ENCODE results near the gene SLC12A7.

Gene SLC12A7

GRCh38 chr5:1045960-1046560 lies 65.8 kb downstream of the SLC12A7 start:
- no peak for DNase-seq

DNA sequence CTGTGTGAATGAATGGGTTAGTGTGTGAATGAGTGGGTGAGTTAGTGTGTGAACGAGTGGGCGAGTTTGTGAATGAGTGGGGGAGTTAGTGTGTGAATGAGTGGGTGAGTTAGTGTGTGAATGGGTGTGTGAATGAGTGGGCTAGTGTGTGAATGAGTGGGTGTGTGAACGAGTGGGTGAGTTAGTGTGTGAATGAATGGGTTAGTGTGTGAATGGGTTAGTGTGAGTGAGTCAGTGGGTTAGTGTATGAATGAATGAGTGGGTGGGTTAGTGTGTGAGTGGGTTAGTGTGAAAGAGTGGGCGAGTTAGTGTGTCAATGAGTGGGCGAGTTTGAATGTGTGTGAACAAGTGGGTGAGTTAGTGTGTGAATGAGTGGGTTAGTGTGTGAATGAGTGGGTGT lies 67.7 kb downstream of the SLC12A7 start:
- DNase-seq: no peak

GRCh38 chr5:1043327-1043726 lies 68.5 kb downstream of the SLC12A7 start:
- no peak for DNase-seq

DNA sequence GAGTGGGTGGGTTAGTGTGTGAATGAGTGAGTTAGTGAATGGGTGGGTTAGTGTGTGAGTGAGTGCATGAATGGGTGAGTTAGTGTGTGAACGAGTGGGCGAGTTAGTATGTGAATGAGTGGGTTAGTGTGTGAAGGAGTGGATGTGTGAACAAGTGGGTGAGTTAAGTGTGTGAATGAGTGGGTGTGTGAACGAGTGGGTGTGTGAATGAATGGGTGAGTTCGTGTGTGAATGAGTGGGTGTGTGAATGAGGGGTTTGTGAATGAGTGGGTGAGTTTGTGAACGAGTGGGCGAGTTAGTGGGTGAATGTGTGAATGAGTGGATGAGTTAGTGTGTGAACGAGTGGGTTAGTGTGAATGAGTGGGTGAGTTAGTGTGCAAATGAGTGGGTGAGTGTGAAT lies 69.2 kb downstream of the SLC12A7 start:
- DNase-seq: no peak

DNA sequence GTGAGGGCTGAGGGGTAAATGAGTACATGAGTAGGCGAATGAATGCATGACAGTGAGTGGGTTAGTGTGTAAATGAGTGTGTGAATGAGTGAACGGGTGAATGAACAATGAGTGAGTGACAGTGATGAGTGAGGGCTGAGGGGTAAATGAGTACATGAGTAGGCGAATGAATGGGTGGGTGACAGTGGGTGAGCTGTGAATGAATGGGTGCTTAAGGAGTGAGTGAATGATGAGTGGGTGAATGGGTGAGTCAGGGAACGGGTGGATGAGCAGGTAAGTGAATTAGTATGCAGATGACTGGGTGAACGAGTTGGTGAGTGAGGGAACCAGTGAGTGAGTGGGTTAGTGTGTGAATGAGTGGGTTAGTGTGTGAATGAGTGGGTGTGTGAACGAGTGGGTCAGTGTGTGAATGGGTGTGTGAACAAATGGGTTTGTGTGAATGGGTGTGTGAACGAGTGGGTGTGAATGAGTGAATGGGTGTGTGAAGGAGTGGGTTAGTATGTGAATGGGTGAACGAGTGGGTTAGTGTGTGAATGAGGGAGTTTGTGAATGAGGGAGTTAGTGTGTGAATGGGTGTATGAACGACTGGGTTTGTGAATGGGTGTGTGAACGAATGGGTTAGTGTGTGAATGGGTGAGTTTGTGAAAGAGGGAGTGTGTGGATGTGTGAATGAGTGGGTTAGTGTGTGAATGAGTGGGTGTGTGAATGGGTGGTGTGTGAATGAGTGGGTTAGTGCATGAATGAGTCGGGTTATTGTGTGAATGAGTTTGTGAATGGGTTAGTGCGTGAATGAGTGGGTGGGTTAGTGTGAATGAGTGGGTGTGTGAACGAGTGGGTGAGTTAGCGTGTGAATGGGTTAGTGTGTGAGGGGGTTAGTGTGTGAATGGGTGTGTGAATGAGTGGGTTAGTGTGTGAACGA lies 70.4 kb downstream of the SLC12A7 start:
- DNase-seq: no peak

DNA sequence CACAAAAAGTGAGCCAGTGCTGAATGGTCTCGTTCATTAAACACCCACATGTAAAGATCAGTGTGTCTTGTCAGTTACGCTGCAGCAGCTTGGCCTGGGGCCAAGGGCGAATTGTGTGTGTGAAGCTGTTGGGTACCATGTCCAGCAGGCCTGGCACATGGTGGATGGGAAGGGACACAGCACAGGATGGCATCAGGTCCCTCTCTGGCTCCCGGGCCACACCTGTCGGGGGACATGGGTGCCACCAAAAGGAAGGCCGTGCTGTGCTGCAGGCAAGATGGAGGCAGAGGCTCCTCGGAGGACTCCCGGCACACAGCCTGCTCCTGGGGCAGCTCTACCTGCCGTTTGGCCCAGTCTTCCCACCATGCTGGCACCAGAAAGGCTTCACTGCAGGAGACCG lies 71.3 kb downstream of the SLC12A7 start:
- no peak for DNase-seq

- DNase-seq: no peak
These were observed 72.1 kb downstream of the SLC12A7 start for GRCh38 chr5:1039706-1040260.

DNA sequence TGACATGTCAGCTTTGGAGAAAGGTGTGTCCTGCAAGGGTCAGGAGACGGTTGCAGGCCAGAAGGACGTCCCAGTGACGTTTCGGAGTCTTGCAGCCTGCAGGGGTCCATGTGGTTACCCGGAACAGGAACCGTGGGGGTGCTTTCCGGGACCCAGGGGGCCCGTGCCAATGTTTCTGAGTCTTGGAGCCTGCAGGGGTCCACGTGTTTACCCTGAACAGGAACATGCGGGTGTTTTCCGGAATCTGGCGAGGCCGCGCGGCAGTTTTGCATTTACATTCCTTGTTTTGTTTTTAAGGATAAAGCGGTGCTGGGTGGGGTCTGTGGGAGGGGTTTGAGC lies 72.7 kb downstream of the SLC12A7 start:
- no peak for DNase-seq

GRCh38 chr5:1038417-1039209 lies 73.2 kb downstream of the SLC12A7 start:
- no peak for DNase-seq

GRCh38 chr5:1037671-1038416 lies 74.0 kb downstream of the SLC12A7 start:
- DNase-seq: no peak

GRCh38 chr5:1037123-1037670 lies 74.7 kb downstream of the SLC12A7 start:
- no peak for DNase-seq

- DNase-seq: no peak
These were observed 75.2 kb downstream of the SLC12A7 start for GRCh38 chr5:1036504-1037122.

GRCh38 chr5:1035421-1036405 lies 76.2 kb downstream of the SLC12A7 start:
- DNase-seq: no peak

- DNase-seq: no peak
These were observed 76.9 kb downstream of the SLC12A7 start for GRCh38 chr5:1034986-1035385.

DNA sequence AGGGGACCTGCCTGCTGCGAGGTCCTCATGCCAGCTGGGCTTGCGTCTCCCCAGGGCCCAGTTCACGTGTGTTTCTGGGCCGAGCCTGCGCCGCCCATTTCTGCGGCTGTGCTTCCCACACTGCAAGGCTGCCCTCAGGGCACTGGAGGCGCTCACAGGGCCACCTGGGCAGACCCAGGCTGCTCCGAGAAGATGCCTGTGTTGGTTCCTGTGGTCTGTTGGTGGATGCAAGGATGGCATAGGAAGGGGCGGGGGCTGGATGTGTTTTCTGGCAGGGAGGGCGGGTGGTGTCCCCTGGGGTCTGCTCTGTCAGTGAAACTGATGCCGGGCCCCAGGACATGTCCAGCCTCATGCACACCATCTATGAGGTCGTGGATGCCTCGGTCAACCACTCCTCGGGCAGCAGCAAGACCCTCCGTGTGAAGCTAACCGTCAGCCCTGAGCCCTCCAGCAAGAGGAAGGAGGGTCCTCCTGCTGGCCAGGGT lies 77.4 kb downstream of the SLC12A7 start:
- no peak for DNase-seq

GRCh38 chr5:1033606-1034420 lies 78.0 kb downstream of the SLC12A7 start:
- no peak for DNase-seq

GRCh38 chr5:1033178-1033577 lies 78.7 kb downstream of the SLC12A7 start:
- no peak for DNase-seq

- no peak for DNase-seq
These were observed 79.3 kb downstream of the SLC12A7 start for GRCh38 chr5:1032551-1033027.

DNA sequence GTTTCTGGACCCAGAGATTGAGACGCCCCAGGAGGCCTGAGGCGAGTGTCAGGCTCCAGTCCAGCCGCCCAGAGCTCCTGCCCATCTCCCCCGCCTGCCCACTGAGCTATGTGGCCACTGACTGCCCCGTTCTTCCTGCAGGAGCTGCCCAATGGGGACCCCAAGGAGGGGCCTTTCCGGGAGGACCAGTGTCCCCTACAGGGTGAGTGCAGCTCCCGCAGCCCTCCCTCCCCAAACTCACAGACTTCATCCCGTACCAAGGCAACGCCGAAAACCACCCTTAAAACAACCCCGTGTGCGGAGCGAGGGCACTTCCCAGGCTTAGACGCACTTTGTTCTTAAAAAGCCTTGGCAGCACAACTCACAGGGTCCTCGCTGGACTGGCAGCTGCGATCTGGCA lies 79.9 kb downstream of the SLC12A7 start:
- DNase-seq: no peak
